Peyer's patch (tissue), 4 donors: ENCODE results near the gene PLXNA2.

Experiments used
- CTCF ChIP-seq, 6 experiments: fragments of 450-650 bp in 4 of 6; fragments of 200-600 bp in 2 of 6; sonication (generic) in 1 of 6; IDR thresholded peaks; one replicate each; pipeline ENCODE4 v1.5.1; 2017 to 2019; ENCODE audit warnings: antibody characterized with exemption in 6 of 6, mild to moderate bottlenecking in 3 of 6, moderate library complexity in 1 of 6
- POLR2A ChIP-seq, 2 donors: fragments of 450-650 bp; IDR thresholded peaks; one replicate each; pipeline ENCODE4 v1.5.1; 2017; ENCODE audit warnings: antibody characterized with exemption in 2 of 2, mild to moderate bottlenecking in 2 of 2, moderate library complexity in 2 of 2

- TF ChIP-seq CTCF (IDR thresholded peaks at IDR 0.05): no peak
- TF ChIP-seq POLR2A (IDR thresholded peaks at IDR 0.05): no peak
Observed at GRCh38 chr1:208254862-208255261, 10.7 kb upstream of the PLXNA2 start.
